Endometrium (tissue), 2 donors: ENCODE results near the gene MFAP2.
"Not testable (repeated sequence)": the region's sequence is repeated elsewhere in the genome, so short reads cannot be mapped to it uniquely, and the experiment has no call there.

Experiments
- FAIRE-seq: peaks from 2 replicates; lab custom pipeline; 2012; peaks lifted over from hg19 to GRCh38; lab: Jason Lieb, UNC
- donor health status: control.
- donor health status: control.

MFAP2 gene

DNA sequence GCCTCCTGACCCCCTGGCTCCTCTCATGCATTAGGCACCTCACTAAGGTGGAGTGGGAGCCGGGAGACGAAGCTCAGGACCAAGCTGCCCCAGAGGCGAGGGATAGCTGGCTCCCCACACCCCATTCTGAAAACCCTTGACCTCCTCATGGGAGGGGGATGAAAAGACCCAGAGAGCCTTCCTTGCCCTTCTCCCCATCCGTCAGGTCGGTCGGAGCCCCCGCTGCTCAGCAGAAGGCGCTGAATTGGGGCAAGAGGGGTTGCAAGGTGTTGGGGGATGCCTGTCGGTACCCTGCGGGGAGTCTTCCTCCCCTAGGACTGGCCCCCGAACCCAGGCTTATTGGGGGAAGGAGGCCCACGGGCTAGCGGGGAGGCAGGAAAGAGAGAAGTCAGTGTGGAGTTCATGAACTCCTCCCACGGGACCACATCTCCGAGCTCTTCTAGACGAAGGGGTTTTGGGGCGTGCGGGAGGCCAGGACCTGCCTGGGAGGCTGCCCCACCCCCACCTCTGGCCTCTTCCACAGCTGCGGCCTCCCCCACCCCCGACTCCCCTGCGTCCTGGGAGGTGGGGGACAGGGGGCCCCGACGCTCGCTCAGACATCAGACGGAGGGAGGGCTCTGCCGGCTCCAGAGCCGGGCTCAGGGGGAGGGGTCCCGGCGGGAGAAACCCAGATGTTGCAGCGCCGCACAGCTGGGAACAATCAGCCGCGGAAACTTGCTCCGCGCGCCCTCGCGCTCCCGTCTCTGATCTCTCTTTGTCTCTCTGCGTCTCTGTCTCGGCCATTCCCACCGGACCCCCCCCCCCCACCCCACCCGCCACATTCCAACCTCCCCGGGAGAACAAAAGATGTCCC is 719 bp downstream of the MFAP2 start:
- FAIRE-seq, result no peak

DNA sequence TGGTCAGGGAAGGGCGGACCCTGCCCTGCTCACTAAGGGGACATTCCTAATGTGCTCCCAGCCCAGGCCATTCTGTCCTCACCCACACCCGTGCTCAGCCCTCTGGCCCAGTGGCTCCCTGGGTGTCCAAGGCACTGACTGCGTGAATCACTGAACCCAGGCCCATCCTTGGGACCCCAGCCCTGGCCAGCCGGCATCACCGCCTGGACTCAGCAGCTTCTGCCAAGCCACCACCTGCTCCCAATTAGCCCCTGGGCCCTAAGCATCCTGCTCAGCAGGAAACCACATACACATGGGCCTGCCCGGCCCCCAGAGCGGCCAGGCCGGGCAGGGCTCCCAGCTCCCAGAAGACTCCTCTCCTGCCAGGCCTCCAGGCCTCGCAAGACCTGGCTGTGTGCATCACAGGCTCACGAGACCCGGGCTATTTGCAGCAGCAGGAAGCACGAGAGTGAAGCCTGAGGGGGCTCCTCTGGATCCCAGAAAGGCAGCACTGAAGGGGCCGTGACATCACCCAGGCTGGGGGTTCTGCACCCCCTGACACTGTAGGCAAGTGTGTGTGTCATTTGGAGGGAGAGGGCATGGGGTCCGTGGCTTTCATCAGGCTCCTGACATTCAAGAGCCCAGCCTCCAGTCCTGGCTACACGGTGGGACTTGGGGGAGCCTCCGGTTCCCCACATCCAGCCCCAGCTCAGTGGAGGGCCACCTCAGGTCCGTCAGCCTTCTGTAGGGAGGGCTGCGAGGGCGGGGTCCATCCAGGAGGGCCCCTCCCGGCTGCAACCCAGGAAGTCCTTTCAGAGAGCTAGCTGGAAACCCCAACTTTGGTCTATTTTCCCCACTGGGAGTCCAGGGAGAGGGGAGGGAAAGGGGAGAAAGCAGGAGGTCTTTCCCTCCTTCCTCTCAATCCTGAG is 1.6 kb downstream of the MFAP2 start:
- FAIRE-seq, result no peak

DNA sequence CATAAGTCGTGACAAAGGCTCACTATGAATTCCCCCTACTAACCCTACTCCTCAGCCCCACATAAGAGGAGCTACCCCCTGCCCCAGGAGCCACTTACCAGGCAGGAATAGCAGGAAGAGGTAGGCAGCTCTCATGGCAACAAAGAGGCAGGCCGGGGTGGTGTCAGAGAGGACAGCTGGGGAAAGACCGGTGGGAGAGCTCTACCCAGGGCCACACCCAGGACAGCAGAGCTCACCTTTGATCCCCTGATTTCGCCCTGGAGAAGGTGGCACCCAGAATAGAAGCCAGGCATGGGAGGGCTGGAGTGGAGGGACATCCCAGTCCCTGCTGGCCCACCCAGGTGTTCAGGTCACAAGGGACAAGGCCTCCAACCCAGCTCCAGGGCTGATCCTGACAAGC is 2.3 kb downstream of the MFAP2 start:
- no peak for FAIRE-seq

GRCh38 chr1:16977377-16977776 is 3.0 kb downstream of the MFAP2 start:
- FAIRE-seq, result no peak

DNA sequence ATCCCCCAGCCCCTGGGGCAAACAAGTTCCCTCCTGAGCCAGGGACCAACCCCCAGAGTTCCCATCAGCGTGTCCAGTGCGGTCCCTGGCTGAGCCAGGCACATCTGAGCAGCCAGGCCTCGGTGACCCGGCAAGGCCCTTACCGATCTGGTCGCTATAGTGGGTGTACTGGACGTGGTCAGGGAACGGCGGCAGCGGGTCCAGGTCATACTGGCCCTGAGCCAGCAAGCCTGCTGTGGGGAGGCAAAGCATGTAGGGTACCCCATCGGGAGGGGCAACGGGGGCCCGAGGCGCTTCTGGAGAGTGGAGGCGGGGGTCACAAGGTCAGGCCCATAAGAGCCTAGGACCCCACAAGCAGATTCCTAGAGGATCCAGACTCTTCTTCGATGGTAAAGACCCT is 3.5 kb downstream of the MFAP2 start:
- FAIRE-seq, result no peak

GRCh38 chr1:16975838-16976237 is 4.6 kb downstream of the MFAP2 start:
- FAIRE-seq, result no peak

GRCh38 chr1:16975211-16975610 is 5.2 kb downstream of the MFAP2 start:
- FAIRE-seq, result no peak

DNA sequence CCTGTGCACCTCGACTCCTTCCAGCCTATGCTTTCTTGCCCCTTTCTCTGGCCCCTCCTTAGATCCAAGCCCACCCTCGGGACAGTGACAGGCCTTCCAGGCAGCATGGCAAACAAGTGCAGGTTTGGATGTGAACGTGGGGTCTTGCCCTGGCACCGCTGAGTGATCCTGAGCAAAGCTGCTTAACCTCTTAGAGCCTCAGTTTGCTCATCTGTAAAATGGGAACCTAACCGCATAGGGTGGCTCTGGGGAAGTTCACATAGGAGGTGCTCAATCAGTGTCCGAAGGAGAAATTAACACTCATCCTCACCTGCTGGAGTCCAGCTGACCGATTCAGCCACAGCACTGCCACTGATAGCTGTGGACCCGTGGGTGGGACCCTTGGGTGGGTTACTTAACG is 7.2 kb downstream of the MFAP2 start:
- no peak for FAIRE-seq

DNA sequence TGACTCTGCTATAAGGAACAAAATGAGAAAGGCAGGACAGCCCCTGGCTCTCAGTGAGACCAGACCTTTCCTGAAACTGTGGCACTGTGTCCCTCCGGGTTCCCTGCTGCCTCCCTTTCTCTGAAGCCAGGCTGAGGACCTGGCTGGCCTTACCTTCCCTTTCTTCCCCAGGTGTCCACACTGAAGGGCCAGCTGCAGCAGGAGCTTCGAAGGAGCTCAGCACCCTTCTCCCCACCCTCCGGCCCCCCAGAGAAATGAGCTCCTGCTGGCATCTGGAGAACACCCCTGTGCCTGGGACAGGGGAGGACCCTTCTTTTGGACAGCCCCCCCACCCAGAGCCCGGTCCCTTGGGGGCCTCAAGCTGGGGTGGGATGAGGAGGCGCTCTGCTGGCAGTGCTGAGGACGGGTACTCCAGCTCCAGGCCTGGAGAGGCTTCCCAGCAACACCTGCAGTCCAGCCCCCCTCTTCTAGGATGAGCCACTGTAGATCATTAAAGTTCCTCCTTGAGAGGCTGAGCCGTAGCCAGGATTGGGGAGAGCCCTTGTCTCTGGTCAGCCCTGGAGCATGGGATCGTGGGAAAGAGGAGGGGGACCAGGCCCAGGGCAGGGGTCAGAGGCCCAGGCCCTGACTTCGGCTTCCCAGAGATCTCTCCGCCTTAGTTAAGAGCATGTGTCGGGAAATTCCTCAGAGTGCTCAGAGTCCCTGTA is 8.1 kb downstream of the MFAP2 start:
- no peak for FAIRE-seq

DNA sequence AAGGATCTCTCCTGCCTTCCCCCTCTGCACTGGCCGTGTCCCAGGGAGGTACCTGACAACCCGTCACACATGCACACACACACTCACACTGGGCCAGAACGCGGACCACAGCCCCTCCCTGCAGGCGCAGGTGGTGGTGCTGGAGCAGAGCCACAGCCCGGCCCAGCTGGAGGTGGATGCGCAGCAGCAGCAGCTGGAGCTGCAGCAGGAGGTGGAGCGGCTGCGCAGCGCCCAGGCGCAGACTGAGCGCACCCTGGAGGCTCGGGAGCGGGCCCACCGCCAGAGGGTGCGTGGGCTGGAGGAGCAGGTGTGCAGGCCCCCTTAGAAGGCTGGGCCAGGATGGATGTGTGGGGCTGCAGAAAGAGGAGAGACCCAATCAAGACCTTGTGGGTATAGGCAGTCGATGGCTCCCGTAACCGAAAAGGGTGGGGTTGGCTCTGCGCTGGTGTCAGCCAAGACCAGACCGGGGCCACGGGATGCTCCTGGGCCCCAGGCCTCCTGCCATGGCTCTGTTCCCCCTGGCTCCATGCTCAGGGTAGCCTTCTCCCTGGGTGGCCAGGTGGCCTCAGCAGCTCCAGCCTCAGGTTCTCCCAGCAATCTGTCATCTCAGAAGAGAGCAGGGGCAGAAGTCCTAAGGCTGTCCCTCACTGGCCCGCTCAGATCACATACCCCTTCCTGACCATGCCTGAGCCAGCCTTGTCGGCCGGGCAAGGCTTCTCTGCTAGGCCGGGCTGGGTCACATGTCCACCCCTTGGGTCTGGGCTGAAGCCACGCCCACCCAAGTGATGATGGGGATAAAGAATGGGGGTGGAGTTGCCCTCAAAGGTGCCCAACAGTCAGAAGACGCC is 8.9 kb downstream of the MFAP2 start:
- no peak for FAIRE-seq

DNA sequence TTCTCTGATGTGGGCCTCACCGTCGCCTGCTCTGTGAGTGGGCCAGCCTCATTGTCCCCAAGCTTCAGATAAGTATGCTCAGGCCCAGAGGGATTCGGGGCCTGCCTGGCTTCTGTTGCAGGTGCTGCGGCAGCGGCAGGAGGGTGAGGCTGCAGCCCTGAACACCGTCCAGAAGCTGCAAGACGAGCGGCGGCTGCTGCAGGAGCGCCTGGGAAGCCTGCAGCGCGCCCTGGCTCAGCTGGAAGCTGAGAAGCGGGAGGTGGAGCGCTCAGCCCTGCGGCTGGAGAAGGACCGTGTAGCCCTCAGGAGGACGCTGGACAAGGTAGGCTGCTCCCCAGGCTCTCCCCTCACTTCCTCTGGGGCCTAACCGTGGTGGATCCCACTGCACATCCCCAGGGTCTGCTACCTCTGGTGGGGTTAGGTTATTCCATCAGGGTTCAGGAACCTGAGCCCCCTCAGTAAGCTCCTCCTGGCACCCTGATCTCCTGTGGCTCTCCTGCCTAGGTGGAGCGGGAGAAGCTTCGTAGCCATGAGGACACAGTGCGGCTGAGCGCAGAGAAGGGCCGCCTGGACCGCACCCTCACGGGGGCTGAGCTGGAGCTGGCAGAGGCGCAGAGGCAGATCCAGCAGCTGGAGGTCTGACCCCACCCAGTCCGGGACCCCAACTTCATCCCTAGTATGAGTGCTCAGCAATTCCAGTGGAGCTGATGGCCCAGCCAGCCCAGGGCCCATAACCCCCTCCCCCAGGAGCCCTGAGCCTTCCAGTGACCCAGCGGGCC is 10.1 kb downstream of the MFAP2 start:
- FAIRE-seq, result no peak

DNA sequence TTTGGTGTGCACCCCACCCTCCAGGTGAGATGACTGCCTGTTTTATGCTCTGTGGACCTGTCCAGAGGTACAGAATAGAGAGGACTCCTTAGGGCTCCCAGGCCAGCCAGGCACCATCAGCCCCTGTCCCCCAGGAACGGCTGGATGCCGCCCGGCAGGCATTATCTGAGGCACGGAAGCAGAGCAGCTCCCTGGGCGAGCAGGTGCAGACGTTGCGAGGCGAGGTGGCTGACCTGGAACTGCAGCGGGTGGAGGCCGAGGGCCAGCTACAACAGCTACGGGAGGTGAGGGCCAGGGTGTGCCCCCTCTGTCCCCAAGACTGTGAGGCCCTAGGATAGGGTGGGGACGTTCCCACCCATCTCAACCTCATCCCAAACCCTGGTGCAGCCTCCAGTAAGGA is 10.8 kb downstream of the MFAP2 start:
- no peak for FAIRE-seq

DNA sequence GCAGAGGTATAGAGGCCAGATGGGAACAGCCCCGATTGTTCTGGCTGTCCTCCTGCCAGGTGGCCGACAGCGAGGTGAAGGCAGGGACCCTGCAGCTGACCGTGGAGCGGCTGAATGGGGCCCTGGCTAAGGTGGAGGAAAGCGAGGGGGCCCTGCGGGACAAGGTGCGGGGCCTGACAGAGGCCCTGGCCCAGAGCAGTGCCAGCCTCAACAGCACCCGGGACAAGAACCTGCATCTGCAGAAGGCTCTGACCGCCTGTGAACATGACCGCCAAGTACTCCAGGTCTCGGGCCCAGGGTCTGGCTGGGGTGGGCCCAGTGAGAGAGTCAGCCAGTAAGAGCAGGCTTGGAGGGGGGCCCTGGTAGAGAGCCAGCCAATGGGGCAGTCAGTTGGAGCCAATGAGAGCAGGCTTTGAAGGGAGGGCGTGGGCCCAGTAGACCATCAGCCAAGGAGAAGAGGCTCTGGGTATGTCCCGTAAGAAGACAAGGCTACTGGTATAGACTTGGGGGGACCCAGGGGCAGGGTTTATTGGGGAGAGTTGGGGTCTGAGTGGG is 11.3 kb downstream of the MFAP2 start:
- no peak for FAIRE-seq

DNA sequence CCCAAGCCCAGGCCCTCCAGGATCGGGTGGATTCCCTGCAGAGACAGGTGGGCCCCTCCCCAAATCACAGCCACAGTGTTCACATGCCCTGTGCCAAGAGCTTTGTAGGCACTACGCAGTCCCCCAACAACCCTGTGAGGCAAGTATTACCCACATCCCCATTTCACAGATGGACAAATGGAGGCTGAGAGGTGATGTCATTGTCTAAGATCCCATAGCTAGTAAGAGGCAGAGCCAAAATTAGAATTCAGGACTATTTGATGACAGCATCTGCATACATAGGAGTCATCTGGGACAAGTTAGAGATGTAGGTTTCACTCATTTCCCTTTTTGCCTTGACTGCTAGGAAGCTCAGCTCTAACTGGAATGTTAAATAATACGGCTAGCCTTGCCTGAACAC is 12.0 kb downstream of the MFAP2 start:
- no peak for FAIRE-seq

- FAIRE-seq, result no peak
These were observed 12.5 kb downstream of the MFAP2 start for GRCh38 chr1:16967962-16968361.

DNA sequence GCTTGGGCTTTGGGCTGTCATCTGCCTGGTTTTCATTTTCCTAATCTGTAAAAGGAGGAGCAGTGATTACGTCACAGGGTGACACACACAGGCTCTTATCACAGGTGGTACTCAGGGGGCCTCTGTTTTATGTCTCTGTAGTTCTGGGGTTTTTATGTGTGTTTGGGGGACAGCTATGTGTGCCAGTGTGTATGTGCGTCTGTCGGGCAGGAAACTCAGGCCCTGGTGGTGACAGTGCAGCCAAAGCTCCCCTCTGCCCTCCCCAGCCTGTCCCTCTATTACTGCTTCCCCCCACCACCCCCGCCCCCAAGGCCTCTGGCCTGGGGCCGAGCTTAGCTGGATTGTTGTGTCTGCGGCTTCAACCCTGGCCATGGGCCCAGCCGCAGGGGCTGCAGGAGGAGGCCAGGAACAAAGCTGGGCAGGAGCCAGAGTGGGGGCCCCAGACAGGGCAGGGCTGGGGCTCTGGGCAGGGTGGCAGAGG is 13.3 kb downstream of the MFAP2 start:
- no peak for FAIRE-seq

GRCh38 chr1:16966282-16966681 is 14.1 kb downstream of the MFAP2 start:
- no peak for FAIRE-seq

GRCh38 chr1:16965486-16966067 is 14.8 kb downstream of the MFAP2 start:
- FAIRE-seq, result no peak

- FAIRE-seq, result not testable (repeated sequence)
These were observed 16.3 kb downstream of the MFAP2 start for GRCh38 chr1:16964169-16964568.
